ENCODE data around the gene MRPS25.

- TF ChIP-seq POLR2A (IDR thresholded peaks at IDR 0.05), result no peak
- TF ChIP-seq CTCF (IDR thresholded peaks at IDR 0.05), result no peak
- TF ChIP-seq POLR2AphosphoS5 (IDR thresholded peaks at IDR 0.05), result no peak
These were observed 22.2 kb downstream of the MRPS25 start for GRCh38 chr3:15042936-15043335.
